Bladder microvascular endothelial cell (primary cell): ENCODE measurements around the gene INHBC. TPM values are rescaled to one million over a fixed set of nuclear protein-coding genes. Genes with fewer than 3 reads are reported as not detected.

Source experiments
- total RNA-seq: library from RNA; depleted of rRNA; stranded (reverse); fragments of >200 nt; gene quantifications from 2 replicates; pipeline ENCODE4 v1.2.3, GENCODE V29; 2014

INHBC gene
- total RNA-seq, result not detected in 2 replicates

GRCh38 chr12:57434517-57435223 is at the start of gene INHBC:
TSS of gene INHBC (plus strand) at chr12:57434784. CDS start at chr12:57434887, 103 bp downstream.

GRCh38 chr12:57430931-57431566 is 3.5 kb upstream of the INHBC start, which contains the start of gene R3HDM2:
TSS of gene R3HDM2 (minus strand) at chr12:57431043. CDS start at chr12:57310428, 120,615 bp downstream.

GRCh38 chr12:57454566-57455373 is 20.2 kb downstream of the INHBC start, which contains the start of gene INHBE:
TSS of gene INHBE (plus strand) at chr12:57455307. CDS start at chr12:57455537, 230 bp downstream.

GRCh38 chr12:57459750-57460467 is 25.3 kb downstream of the INHBC start, which contains the start of gene GLI1:
TSS of gene GLI1 (plus strand) at chr12:57459785. CDS start at chr12:57463692, 3,907 bp downstream.

GRCh38 chr12:57479376-57480115 is 45.0 kb downstream of the INHBC start, which contains the start of gene ARHGAP9:
TSS of gene ARHGAP9 (minus strand) at chr12:57479866. CDS start at chr12:57479406, 460 bp downstream.

GRCh38 chr12:57487597-57488401 is 53.2 kb downstream of the INHBC start, which contains the start of gene MARS1:
TSS of gene MARS1 (plus strand) at chr12:57488068. CDS start at chr12:57488091, 23 bp downstream.

Other genes with a start within 250 kb of the INHBC start
- gene NXPH4, start 218.0 kb upstream of the INHBC start, total RNA-seq, result under 0.01 TPM in 1 of 2 replicates, not detected in the other
- gene SHMT2, start 205.1 kb upstream of the INHBC start, total RNA-seq, result 119 and 184 TPM in 2 replicates
- 0.16 TPM in 1 of 2 replicates, not detected in the other for gene STAC3, start 183.6 kb upstream of the INHBC start, total RNA-seq
- gene R3HDM2, start 3.7 kb upstream of the INHBC start, total RNA-seq, result 4.0 and 11.0 TPM in 2 replicates
- under 0.01 TPM in 1 of 2 replicates, not detected in the other for gene INHBE, start 20.5 kb downstream of the INHBC start, total RNA-seq
- not detected in 2 replicates for gene GLI1, start 25.0 kb downstream of the INHBC start, total RNA-seq
- under 0.01 TPM in 1 of 2 replicates, not detected in the other for gene ARHGAP9, start 45.1 kb downstream of the INHBC start, total RNA-seq
- gene MARS1, start 53.3 kb downstream of the INHBC start, total RNA-seq, result 73.0 and 136 TPM in 2 replicates
- 8.1 and 12.8 TPM in 2 replicates for gene DDIT3, start 85.7 kb downstream of the INHBC start, total RNA-seq
- 9.9 and 20.2 TPM in 2 replicates for gene MBD6, start 88.0 kb downstream of the INHBC start, total RNA-seq
- gene DCTN2, start 112.4 kb downstream of the INHBC start, total RNA-seq, result 80.9 and 114 TPM in 2 replicates
- 0.06 TPM in 1 of 2 replicates, not detected in the other for gene KIF5A, start 115.3 kb downstream of the INHBC start, total RNA-seq
- 3.4 and 14.0 TPM in 2 replicates for gene PIP4K2C, start 156.4 kb downstream of the INHBC start, total RNA-seq
- gene DTX3, start 170.0 kb downstream of the INHBC start, total RNA-seq, result 0.32 and 7.2 TPM in 2 replicates
- gene ARHGEF25, start 176.7 kb downstream of the INHBC start, total RNA-seq, result under 0.01 and 2.5 TPM in 2 replicates
- gene B4GALNT1, start 198.4 kb downstream of the INHBC start, total RNA-seq, result under 0.01 and 0.06 TPM in 2 replicates